Spleen (tissue), 7 donors: ENCODE measurements around the gene SH2D7.

Experiments used
- CTCF ChIP-seq, 11 experiments: fragments of 200-600 bp in 7 of 11; fragments of 450-650 bp in 4 of 11; sonication (generic) in 4 of 11; IDR thresholded peaks in 8 of 11; conservative IDR thresholded peaks in 3 of 11; 1 replicate in 7 of 11; 2 replicates in 4 of 11; pipeline versions ENCODE4 v1.4.0 to v1.8.0; 2016 to 2021; ENCODE audit warnings: antibody characterized with exemption in 11 of 11, inconsistent platforms in 4 of 11, mild to moderate bottlenecking in 1 of 11
- POLR2A ChIP-seq, 3 donors: fragments of 450-650 bp; IDR thresholded peaks; one replicate each; pipeline ENCODE4 v1.5.1; 2017; ENCODE audit warnings: antibody characterized with exemption in 3 of 3, mild to moderate bottlenecking in 1 of 3
- POLR2AphosphoS5 ChIP-seq, 3 donors: sonication (generic); formaldehyde crosslinking; IDR thresholded peaks; one replicate each; pipeline ENCODE4 v1.5.1; 2017; ENCODE audit warnings: antibody characterized with exemption in 3 of 3
- donor health status: DM: no; HTN: no; CAD: no; lungs with moderate emphysema.
- donor health status: DM: no; HTN: no; CAD: no.
- donor health status: DM: no; HTN: no; CAD: no.

- no peak for TF ChIP-seq POLR2A (IDR thresholded peaks at IDR 0.05)
- TF ChIP-seq CTCF (IDR thresholded peaks at IDR 0.05 in 8 of 11, conservative IDR thresholded peaks at IDR 0.05 in 3 of 11): no peak
- TF ChIP-seq POLR2AphosphoS5 (IDR thresholded peaks at IDR 0.05): no peak
Measured at GRCh38 chr15:78090422-78091063, 1.8 kb upstream of the SH2D7 start.
